Neural progenitor cell (in vitro differentiated cells): Measurements from ENCODE around the gene TGFB2.
A peak's percentile ranks its signal among the peaks of the same experiment; 100 is the strongest.

ENCODE experiments used
- EZH2 ChIP-seq: fragments of 200-600 bp; sonication (generic); IDR thresholded peaks from 2 replicates; pipeline ENCODE4 v1.6.1; 2017; ENCODE audit warnings: antibody characterized with exemption, mild to moderate bottlenecking, moderate library complexity
- EZH2phosphoT487 ChIP-seq: fragments of 200-600 bp; sonication (generic); IDR thresholded peaks from 2 replicates; pipeline ENCODE4 v1.6.1; 2017; ENCODE audit warnings: antibody characterized with exemption
- TF ChIP-seq, protein P1 (sequence below): fragments of 200-600 bp; sonication (generic); IDR thresholded peaks from 2 replicates; pipeline ENCODE4 v1.5.1; 2017; ENCODE audit warnings: antibody characterized with exemption, mild to moderate bottlenecking

DNA sequence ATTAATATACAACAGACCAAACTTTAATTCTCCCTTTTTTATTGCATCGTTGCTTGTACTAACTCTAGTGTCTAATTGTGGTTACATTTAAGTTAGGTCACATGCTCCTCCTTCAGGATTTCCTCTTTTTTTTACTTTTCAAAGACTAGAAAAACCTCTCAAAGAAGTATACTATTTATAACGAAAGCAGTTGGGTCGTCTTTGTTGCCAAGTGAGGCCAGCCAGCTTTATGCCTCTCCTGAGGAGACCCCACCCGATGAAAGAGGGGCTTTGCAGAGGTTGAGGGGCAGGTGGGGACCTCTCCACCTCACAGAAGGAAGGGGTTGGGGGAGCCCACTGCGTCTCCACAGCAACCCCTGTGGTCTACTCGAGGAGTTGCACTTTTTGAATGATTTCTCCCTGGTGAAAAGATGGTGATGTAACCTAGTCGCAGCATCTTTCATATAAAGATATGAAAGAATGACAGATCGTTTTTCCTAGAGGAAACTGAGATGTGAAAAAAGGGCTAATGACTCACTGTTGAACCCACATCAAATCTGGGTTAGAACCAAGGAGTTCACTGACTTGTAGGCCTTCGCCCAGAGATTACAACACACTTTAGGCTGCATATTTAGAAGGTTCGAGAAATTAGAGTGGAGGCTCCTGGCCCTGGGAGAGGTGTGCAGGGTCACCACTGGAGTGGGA is 6.4 kb downstream of the TGFB2 start:
- TF ChIP-seq, protein P1, sequence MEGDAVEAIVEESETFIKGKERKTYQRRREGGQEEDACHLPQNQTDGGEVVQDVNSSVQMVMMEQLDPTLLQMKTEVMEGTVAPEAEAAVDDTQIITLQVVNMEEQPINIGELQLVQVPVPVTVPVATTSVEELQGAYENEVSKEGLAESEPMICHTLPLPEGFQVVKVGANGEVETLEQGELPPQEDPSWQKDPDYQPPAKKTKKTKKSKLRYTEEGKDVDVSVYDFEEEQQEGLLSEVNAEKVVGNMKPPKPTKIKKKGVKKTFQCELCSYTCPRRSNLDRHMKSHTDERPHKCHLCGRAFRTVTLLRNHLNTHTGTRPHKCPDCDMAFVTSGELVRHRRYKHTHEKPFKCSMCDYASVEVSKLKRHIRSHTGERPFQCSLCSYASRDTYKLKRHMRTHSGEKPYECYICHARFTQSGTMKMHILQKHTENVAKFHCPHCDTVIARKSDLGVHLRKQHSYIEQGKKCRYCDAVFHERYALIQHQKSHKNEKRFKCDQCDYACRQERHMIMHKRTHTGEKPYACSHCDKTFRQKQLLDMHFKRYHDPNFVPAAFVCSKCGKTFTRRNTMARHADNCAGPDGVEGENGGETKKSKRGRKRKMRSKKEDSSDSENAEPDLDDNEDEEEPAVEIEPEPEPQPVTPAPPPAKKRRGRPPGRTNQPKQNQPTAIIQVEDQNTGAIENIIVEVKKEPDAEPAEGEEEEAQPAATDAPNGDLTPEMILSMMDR, result peak; percentile 50
- TF ChIP-seq EZH2phosphoT487, result no peak
- TF ChIP-seq EZH2, result no peak
